GM23338 (cell line): Measurements from ENCODE around the gene PTPN13. TPM values are rescaled to one million over a fixed set of nuclear protein-coding genes. Genes with fewer than 3 reads are reported as not detected.

Source experiments
- ATAC-seq: fragments of 200-7000 bp; cut with Tn5 transposase; 3 replicates; pipeline ENCODE4 v1.9.1; 2020
- DNase-seq: peaks from one replicate; pipeline ENCODE4 v3.0.0-alpha.2; 2015; ENCODE audit warnings: low spot score
- H2AFZ ChIP-seq: fragments of 200-600 bp; sonication (generic); 2 replicates; pipeline ENCODE4 v1.8.0; 2016; ENCODE audit warnings: antibody characterized with exemption, mild to moderate bottlenecking, moderate library complexity
- H3F3A ChIP-seq: fragments of 200-600 bp; sonication (generic); replicated peaks from 2 replicates; pipeline ENCODE4 v1.8.0; 2017; ENCODE audit warnings: antibody characterized with exemption, mixed run types, low read depth
- H3K27ac ChIP-seq: fragments of 200-600 bp; sonication (generic); 2 replicates; pipeline ENCODE4 v1.6.1; 2016; ENCODE audit warnings: low read depth
- H3K27me3 ChIP-seq: fragments of 200-600 bp; sonication (generic); 2 replicates; pipeline ENCODE4 v1.8.0; 2016; ENCODE audit warnings: mild to moderate bottlenecking, mixed run types, moderate library complexity; ENCODE audit not compliant: insufficient read depth
- H3K36me3 ChIP-seq: fragments of 200-600 bp; sonication (generic); 2 replicates; pipeline ENCODE4 v1.8.0; 2016; ENCODE audit warnings: mild to moderate bottlenecking; ENCODE audit not compliant: insufficient read depth
- H3K4me1 ChIP-seq: fragments of 200-600 bp; sonication (generic); 2 replicates; pipeline ENCODE4 v1.8.0; 2016; ENCODE audit warnings: mild to moderate bottlenecking, moderate library complexity; ENCODE audit not compliant: insufficient read depth
- H3K4me2 ChIP-seq: fragments of 200-600 bp; sonication (generic); 2 replicates; pipeline ENCODE4 v1.7.1; 2017; ENCODE audit warnings: mixed run types
- H3K4me3 ChIP-seq: fragments of 200-600 bp; sonication (generic); 2 replicates; pipeline ENCODE4 v1.6.1; 2016; ENCODE audit warnings: mixed run types
- H3K79me2 ChIP-seq: fragments of 200-600 bp; sonication (generic); replicated peaks from 2 replicates; pipeline ENCODE4 v1.8.0; 2017; ENCODE audit warnings: mild to moderate bottlenecking; ENCODE audit not compliant: insufficient read depth
- H3K9me2 ChIP-seq: fragments of 200-600 bp; sonication (generic); 2 replicates; pipeline ENCODE4 v1.8.0; 2017; ENCODE audit not compliant: insufficient read depth
- H4K20me1 ChIP-seq: fragments of 200-600 bp; sonication (generic); replicated peaks from 2 replicates; pipeline ENCODE4 v1.8.0; 2017; ENCODE audit warnings: mild to moderate bottlenecking; ENCODE audit not compliant: insufficient read depth
- H3K27ac Mint-ChIP-seq: 2 replicates; pipeline ENCODE4 v1.8.0; 2020; ENCODE audit warnings: inconsistent platforms, mild to moderate bottlenecking, moderate library complexity, mixed read lengths
- H3K27me3 Mint-ChIP-seq: 3 replicates; pipeline ENCODE4 v1.8.0; 2022; ENCODE audit warnings: low read depth, mild to moderate bottlenecking, moderate library complexity, mixed read lengths, inconsistent platforms; ENCODE audit not compliant: insufficient read depth, poor library complexity
- H3K36me3 Mint-ChIP-seq: 3 replicates; pipeline ENCODE4 v1.8.0; 2021; ENCODE audit warnings: low read depth, mild to moderate bottlenecking, inconsistent platforms, moderate library complexity, mixed read lengths
- H3K4me1 Mint-ChIP-seq: 3 replicates; pipeline ENCODE4 v1.8.0; 2020; ENCODE audit warnings: mild to moderate bottlenecking, inconsistent platforms, mixed read lengths
- H3K4me3 Mint-ChIP-seq: 3 replicates; pipeline ENCODE4 v1.8.0; 2021; ENCODE audit warnings: moderate library complexity, mild to moderate bottlenecking, inconsistent platforms, mixed read lengths
- H3K9me3 Mint-ChIP-seq: 3 replicates; pipeline ENCODE4 v1.8.0; 2020; ENCODE audit warnings: moderate library complexity, mild to moderate bottlenecking, inconsistent platforms, mixed read lengths
- CREB1 ChIP-seq: fragments of 250-450 bp; sonication (Bioruptor Pico); IDR thresholded peaks from 2 replicates; pipeline ENCODE4 v1.5.0; 2020; ENCODE audit warnings: low read depth, mild to moderate bottlenecking, moderate library complexity
- CTCF ChIP-seq, 2 experiments: fragments of 200-600 bp in 1 of 2; sonication (generic) in 1 of 2; conservative IDR thresholded peaks; 2 replicates each; pipeline versions ENCODE4 v1.5.1 to v1.6.1; 2016 to 2017; ENCODE audit warnings: antibody characterized with exemption in 2 of 2, low read depth in 2 of 2, mild to moderate bottlenecking in 2 of 2, moderate library complexity in 1 of 2
- ETS1 ChIP-seq: IDR thresholded peaks from 2 replicates; pipeline ENCODE4 v1.6.1; 2016; ENCODE audit warnings: antibody characterized with exemption
- EZH2 ChIP-seq: fragments of 200-600 bp; sonication (generic); IDR thresholded peaks from one replicate; pipeline ENCODE4 v1.8.0; 2017; ENCODE audit warnings: antibody characterized with exemption, mild to moderate bottlenecking, low read depth; ENCODE audit not compliant: unreplicated experiment
- EZH2phosphoT487 ChIP-seq: fragments of 200-600 bp; sonication (generic); IDR thresholded peaks from one replicate; pipeline ENCODE4 v1.8.1; 2018; ENCODE audit warnings: antibody characterized with exemption; ENCODE audit not compliant: unreplicated experiment
- JUNB ChIP-seq: IDR thresholded peaks from one replicate; pipeline ENCODE4 v1.6.1; 2016; ENCODE audit warnings: antibody characterized with exemption; ENCODE audit not compliant: unreplicated experiment
- NANOG ChIP-seq: IDR thresholded peaks from 2 replicates; pipeline ENCODE4 v1.6.1; 2016; ENCODE audit warnings: antibody characterized with exemption, borderline replicate concordance
- REST ChIP-seq: IDR thresholded peaks from one replicate; pipeline ENCODE4 v1.6.1; 2018; ENCODE audit warnings: antibody characterized with exemption; ENCODE audit not compliant: unreplicated experiment
- STAT1 ChIP-seq: IDR thresholded peaks from one replicate; pipeline ENCODE4 v1.6.1; 2016; ENCODE audit warnings: antibody characterized with exemption; ENCODE audit not compliant: unreplicated experiment
- ZNF114 ChIP-seq: fragments of 250-450 bp; sonication (Bioruptor Pico); IDR thresholded peaks from 2 replicates; pipeline ENCODE4 v1.5.0; 2020; ENCODE audit warnings: mild to moderate bottlenecking, moderate library complexity
- ZNF331 ChIP-seq: fragments of 250-450 bp; sonication (Bioruptor Pico); IDR thresholded peaks from 2 replicates; pipeline ENCODE4 v1.5.0; 2020; ENCODE audit warnings: low read depth, mild to moderate bottlenecking, moderate library complexity
- polyA plus RNA-seq: library from polyadenylated mRNA; unstranded; fragments of >200 nt; fragmentation: Nextera tagmentation; extraction: Ambion mirVana; gene quantifications from 2 replicates; pipeline ENCODE4 v1.2.1, GENCODE V29; 2016
- total RNA-seq: library from RNA; depleted of rRNA; stranded (reverse); fragments of >200 nt; shearing (Covaris generic); gene quantifications from 2 replicates; pipeline ENCODE4 v1.2.3, GENCODE V29; 2014

The PTPN13 gene
- total and polyA plus RNA-seq, 2 experiments from 2014 or later, result 12.6 to 49.9 TPM

GRCh38 chr4:86606809-86607208 is 12.7 kb downstream of the PTPN13 start (continued):
- TF ChIP-seq ZNF331 (CRISPR knock-in tag) (no peak), ETS1 (no peak), STAT1 (no peak), JUNB (no peak), ZNF114 (CRISPR knock-in tag) (no peak), REST (no peak), EZH2phosphoT487 (no peak), CREB1 (CRISPR knock-in tag) (no peak), NANOG (no peak), CTCF (conservative IDR thresholded peaks at IDR 0.05; ENCODE audit: low read depth in 2 of 2) (no peak), EZH2 (no peak)

GRCh38 chr4:86608757-86609375 is 14.8 kb downstream of the PTPN13 start:
- H3K4me3 Mint-ChIP-seq, result no peak overlapping the region
- no peaks in the 10 kb centered on the region for H4K20me1 ChIP-seq
- H3K4me2 ChIP-seq, result no peak overlapping the region
- no peaks in the 10 kb centered on the region for H3K4me1 ChIP-seq
- no peaks in the 10 kb centered on the region for H3K9me3 Mint-ChIP-seq
- no peaks in the 10 kb centered on the region for H3K36me3 ChIP-seq
- no peak overlapping the region for H3K27ac ChIP-seq
- H3F3A ChIP-seq, result no peaks in the 10 kb centered on the region
- no peaks in the 10 kb centered on the region for H3K36me3 Mint-ChIP-seq
- H3K27me3 Mint-ChIP-seq, result no peaks in the 10 kb centered on the region
- no peak for DNase-seq
- H2AFZ ChIP-seq, result no peak overlapping the region
- ATAC-seq, result no peak
- no peak overlapping the region for H3K4me3 ChIP-seq
- H3K79me2 ChIP-seq, result peaks cover 81% of the 10 kb centered on the region
- H3K9me2 ChIP-seq, result no peaks in the 10 kb centered on the region
- peaks cover 13% of the 10 kb centered on the region; the same call in 2 of the 3 replicates for H3K4me1 Mint-ChIP-seq
- H3K27me3 ChIP-seq, result no peaks in the 10 kb centered on the region
- H3K27ac Mint-ChIP-seq, result no peak overlapping the region
- no peak for TF ChIP-seq ZNF114 (CRISPR knock-in tag)
- no peak for TF ChIP-seq EZH2
- TF ChIP-seq EZH2phosphoT487, result no peak
- TF ChIP-seq NANOG, result no peak
- TF ChIP-seq ZNF331 (CRISPR knock-in tag), result no peak
- no peak for TF ChIP-seq CREB1 (CRISPR knock-in tag)
- TF ChIP-seq STAT1, result no peak
- TF ChIP-seq JUNB, result no peak
- TF ChIP-seq CTCF (conservative IDR thresholded peaks at IDR 0.05; ENCODE audit: low read depth in 2 of 2), result no peak
